ENCODE results near the gene CFAP58.

The CFAP58 gene

DNA sequence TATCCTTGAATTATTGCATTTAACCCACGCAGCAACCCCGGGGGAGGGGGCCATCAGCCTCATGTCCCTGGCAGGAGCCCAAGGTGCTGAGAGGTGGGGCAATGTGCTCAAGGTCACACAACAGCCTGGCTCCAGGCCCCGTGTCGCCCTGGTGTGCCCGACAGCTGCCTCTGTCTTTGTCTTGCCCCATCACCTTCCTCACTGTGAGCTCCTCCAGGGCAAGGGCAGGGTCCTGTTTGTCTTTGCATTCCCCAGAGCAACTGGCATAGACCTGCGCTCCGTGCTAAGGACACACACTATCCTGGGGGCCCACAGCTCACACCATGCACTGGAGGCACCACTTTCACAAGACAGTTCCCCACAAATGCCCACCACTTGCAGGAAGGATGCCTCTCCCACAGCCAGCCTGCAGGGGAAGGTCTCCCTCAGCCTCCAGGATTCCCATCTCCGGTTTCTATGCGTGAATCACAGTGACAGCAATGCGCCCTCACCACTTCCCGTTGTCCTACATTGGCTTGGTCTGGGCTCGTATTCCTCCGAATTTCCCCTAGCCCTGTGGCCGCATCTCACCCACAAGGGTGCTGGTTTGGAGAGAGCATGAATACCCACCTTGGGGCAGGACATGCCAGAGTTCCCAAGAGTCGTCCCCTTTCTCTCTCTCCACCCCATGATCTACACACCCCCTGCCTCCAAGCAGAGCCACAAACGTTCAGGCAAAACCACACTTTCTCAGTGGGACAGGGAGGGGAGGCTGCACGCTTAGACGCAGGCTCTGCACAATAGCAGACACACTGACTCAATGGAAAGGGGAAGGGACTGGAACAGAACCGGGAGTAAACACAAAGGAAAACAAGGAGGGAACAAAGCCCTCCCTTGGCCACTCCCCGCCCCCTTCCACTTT lies 25.6 kb upstream of the CFAP58 start:
- DNase-seq (ENCODE audit: low read depth): no peak
- no peak overlapping the region for H3K4me3 ChIP-seq (ENCODE audit: low read depth, low read length)
- TF ChIP-seq, protein P1, sequence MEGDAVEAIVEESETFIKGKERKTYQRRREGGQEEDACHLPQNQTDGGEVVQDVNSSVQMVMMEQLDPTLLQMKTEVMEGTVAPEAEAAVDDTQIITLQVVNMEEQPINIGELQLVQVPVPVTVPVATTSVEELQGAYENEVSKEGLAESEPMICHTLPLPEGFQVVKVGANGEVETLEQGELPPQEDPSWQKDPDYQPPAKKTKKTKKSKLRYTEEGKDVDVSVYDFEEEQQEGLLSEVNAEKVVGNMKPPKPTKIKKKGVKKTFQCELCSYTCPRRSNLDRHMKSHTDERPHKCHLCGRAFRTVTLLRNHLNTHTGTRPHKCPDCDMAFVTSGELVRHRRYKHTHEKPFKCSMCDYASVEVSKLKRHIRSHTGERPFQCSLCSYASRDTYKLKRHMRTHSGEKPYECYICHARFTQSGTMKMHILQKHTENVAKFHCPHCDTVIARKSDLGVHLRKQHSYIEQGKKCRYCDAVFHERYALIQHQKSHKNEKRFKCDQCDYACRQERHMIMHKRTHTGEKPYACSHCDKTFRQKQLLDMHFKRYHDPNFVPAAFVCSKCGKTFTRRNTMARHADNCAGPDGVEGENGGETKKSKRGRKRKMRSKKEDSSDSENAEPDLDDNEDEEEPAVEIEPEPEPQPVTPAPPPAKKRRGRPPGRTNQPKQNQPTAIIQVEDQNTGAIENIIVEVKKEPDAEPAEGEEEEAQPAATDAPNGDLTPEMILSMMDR (IDR thresholded peaks at IDR 0.05; ENCODE audit: low read depth, low read length, missing control alignments): no peak

DNA sequence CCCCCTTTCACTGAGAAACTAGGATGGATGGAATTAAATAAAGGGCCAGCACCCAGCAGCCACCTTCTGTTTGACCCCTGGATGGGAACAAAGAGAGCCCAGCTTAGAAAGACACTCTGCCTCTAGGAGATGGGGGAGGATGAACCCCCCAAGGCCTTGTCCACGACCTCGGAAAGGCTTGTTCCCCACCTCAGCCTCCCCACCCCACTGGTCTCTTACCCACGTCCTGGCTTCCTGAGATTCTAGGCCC lies 25.1 kb upstream of the CFAP58 start:
- DNase-seq (ENCODE audit: low read depth): no peak
- H3K4me3 ChIP-seq (ENCODE audit: low read depth, low read length): no peak overlapping the region
- TF ChIP-seq, protein P1 (IDR thresholded peaks at IDR 0.05; ENCODE audit: low read depth, low read length, missing control alignments): no peak

DNA sequence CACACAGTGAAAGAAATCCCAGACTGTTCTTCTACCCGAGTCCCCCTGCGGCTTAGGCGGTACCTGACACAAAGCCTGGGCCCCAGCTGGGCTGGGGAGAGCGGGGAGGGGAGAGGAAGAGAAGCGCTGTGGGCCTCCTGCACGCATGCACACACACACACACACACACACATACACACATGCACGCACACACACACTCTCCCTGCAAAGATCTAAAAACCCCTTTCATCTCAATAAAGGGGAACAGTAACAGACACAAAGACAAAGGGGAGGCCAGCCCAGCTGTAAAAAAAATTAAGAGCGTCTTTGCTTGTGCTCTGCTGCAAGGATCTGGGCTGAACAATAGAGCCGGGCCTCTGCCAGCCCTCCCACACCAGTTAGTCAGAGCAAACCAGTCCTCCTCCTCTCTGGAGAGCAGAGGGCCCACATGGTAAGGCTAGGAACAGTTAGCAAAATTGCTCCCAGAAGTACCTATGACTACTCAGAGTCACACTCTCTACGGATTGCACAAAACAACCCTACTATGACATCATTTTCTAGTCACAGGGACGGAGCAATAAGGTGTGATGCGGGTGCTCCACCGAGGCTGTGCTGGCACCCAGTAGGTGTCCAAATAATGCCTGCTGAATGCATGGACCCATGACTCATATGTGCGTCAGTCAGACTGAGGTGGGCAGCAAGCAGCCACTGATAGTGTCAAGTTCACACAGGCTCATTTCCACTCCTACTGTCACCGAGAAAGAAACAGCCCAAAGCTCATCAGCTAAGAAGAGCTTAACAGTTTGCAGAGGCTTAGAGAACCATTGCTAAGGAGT lies 24.5 kb upstream of the CFAP58 start:
- TF ChIP-seq, protein P1 (IDR thresholded peaks at IDR 0.05; ENCODE audit: low read depth, low read length, missing control alignments): no peak
- no peak for DNase-seq (ENCODE audit: low read depth)
- H3K4me3 ChIP-seq (ENCODE audit: low read depth, low read length): no peak overlapping the region

DNA sequence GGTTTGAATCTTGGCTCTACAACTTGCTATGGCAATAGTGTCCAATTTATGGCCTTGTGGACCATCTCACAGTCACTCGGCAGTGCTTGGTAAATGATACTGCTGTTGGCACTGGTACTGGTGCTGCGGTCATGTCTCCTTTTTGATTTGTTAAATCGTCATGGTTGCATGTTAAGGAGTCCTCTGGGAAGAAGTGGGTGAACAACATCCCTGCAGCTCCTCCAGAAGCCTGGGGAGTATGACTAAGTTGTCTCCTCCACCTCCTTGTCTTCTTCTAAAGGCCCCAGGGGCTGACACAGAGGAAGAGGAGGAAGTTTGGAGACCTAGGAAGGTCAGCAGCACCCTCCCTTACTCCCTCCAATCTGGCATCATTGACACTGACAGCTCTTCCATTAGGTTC lies 23.9 kb upstream of the CFAP58 start:
- TF ChIP-seq, protein P1 (IDR thresholded peaks at IDR 0.05; ENCODE audit: low read depth, low read length, missing control alignments): no peak
- no peak overlapping the region for H3K4me3 ChIP-seq (ENCODE audit: low read depth, low read length)
- no peak for DNase-seq (ENCODE audit: low read depth)

DNA sequence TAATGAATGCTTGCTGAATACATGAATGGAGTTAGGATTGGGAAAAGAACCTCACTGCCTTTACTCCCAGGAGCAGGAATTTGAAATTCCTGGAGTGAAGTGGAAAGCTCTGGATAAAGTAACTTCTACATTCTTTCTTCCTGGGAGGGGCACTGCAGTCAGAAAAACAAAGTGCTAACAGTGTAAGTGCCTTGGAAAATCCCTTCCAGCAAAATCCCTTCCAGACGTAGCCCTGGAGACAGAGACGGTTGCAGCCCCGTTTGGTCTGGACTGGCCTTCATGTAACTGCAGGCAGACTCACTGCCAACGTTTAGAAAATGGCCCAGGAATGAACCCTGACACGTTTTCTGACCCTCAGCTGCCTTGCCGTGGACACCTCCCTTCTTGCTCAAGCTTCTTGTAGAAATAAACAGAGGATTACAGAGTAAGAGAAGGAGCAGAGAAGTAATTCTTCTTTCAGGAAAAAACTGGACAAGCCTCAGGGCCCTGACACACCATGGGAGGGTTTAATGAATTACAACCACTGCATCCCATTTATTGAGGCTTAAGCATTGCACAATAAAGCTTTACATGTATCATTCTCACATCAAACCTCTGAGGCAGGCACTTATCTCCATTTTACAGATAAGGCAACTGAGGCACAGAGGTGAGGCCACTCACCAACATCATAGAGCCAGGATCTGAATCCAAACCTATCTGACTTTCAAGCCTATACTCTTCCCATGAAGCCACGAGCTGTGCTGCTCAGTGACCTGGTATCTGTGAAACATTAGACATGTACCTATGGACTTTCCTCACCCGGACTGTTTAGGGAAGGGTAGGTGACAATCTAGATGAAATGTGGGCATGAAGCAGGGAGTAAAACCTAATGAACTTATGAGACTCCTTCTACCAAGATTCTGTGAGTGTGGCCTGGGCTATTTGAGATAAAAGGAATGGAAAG lies 23.2 kb upstream of the CFAP58 start:
- no peak overlapping the region for H3K4me3 ChIP-seq (ENCODE audit: low read depth, low read length)
- TF ChIP-seq, protein P1 (IDR thresholded peaks at IDR 0.05; ENCODE audit: low read depth, low read length, missing control alignments): no peak
- no peak for DNase-seq (ENCODE audit: low read depth)

DNA sequence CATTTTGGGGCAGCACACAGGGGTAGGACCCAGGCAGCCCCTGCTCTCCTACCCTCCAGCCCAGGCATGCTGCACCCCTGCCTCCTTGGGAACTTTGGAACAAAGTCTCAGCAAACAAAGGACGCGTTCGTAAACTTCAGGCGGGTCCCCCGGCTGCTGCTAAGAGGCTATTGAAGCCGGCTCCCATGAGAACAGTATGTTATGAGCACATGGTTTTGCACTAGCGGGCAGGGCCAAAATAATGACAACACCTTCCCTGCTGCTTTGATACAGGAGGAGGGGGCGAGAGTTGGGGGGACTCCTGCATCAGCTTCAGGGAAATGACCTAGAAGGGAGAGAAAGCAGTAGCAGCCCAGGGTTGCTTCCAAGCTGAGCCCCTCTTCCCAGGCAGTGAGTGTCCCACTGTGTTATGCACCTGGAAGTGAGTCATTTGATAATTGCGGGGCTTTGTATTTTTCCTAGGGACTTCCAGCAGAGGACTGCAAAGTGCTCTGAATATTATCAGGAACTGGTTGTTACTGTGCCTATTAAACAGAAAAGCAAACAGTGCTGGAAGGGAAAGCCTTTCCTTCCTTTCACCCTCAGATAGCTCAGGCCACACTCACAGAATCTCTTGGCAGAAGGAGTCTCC lies 22.3 kb upstream of the CFAP58 start:
- TF ChIP-seq, protein P1 (IDR thresholded peaks at IDR 0.05; ENCODE audit: low read depth, low read length, missing control alignments): no peak
- H3K4me3 ChIP-seq (ENCODE audit: low read depth, low read length): no peak overlapping the region
- no peak for DNase-seq (ENCODE audit: low read depth)
